ENCODE data around the gene CCDC152. TPM values are rescaled to one million over a fixed set of nuclear protein-coding genes. Genes with fewer than 3 reads are reported as not detected.
A peak's percentile ranks its signal among the peaks of the same experiment; 100 is the strongest.

CCDC152 gene, protein sequence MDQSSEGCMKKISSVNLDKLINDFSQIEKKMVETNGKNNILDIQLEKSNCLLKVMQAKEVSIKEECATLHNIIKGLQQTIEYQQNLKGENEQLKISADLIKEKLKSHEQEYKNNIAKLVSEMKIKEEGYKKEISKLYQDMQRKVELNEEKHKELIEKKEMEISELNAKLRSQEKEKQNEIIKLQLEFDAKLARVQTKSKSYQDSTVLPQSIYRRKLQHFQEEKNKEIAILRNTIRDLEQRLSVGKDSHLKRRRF
- polyA plus RNA-seq (0.24 to 0.71 TPM (median 0.33 TPM) in 3 replicates), polyA minus RNA-seq (0.13 to 0.51 TPM (median 0.43 TPM) in 3 replicates)
- not detected for polyA plus RNA-seq (2011; ENCODE audit: low read depth)
- polyA plus RNA-seq (2011; cell fraction: cytosol; rRNA removed), result 0.19 and 0.50 TPM in 2 replicates
- 0.21 and 0.43 TPM in 2 replicates for polyA plus RNA-seq (2011; cell fraction: nucleus; rRNA removed)
- 0.06 and 0.68 TPM in 2 replicates for polyA plus RNA-seq (2012; ENCODE audit: low replicate concordance)
- not detected for polyA minus RNA-seq (2011; cell fraction: cytosol; rRNA and poly(A)+ RNA removed)
- 0.23 TPM in 1 of 2 replicates, not detected in the other for polyA minus RNA-seq (2011; cell fraction: nucleus; rRNA and poly(A)+ RNA removed)

DNA sequence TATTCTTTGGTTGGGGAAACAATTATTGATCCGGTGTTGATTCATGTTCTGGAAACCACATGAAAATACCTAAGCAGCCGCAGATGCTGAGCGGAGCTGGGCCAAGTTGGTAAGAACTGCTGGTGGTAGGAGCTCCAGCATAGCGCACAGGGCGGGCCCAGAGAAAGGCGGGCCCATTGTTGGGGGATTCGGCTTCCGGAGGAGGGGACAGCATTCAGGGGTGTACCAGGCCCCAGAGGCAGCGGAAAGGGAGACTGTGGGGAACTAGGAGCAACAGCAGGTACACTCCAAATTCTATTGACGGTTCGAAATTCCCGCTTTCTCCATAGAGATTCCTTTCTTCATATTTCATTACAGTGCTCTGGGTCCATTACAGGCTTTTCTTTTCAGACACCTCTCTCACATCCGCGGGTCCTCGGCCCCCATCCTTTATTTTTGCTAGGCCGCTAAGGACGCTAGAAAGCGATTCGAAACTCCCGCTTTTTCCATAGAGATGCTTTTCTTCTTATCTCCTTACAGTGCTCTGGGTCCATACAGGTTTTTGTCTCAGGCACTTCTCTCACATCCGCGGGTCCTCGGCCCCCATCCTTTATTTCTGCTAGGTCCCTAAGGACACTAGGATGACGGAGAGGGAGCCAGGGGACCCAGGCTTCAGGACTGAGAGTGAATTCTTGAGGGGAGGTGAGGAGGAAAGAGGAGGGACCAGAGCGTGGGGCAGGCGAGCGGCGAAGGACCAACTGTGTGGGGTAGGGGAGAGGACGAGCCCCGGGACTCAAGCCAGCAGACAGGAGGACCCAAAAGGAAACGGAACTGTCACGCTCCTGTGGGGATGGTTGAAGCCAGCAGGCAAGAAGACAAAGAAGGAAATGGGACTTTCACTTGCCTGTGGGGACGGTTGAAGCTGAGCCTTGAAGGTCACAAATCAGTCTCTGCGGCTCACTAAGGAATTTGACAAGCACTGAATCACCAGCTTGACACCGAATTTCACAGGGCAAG, at the start of gene CCDC152:
Gene CCDC152, plus strand, starts transcription at position 213 of the 996 bp plus-strand sequence. CDS start 2,304 bp downstream, outside the sequence.
- dilution Hi-C loops (cut with MboI; ENCODE audit: extremely low pct_ligation_motif_present, low sequenced_read_pairs), result no loop called here
- Histone ChIP-seq H3K9me1 (ENCODE audit: control insufficient read depth, extremely low read depth, insufficient read depth, low read length) (no peaks in the 10 kb centered on the region), H2AFZ (ENCODE audit: control insufficient read depth, low read length) (peak within 1 kb of the TSS; percentile 43), H4K20me1 (ENCODE audit: control insufficient read depth, extremely low read depth, insufficient read depth, low read length) (no peaks in the 10 kb centered on the region), H3K9ac (ENCODE audit: control insufficient read depth, extremely low read depth, insufficient read depth, low read length) (no peak within 1 kb of the TSS), H3K4me2 (ENCODE audit: control insufficient read depth, extremely low read depth, insufficient read depth, low read depth, low read length) (peak within 1 kb of the TSS; percentile 17), H3K27me3 (ENCODE audit: control insufficient read depth, extremely low read depth, insufficient read depth, low read length) (no peaks in the 10 kb centered on the region), H3K36me3 (ENCODE audit: control insufficient read depth in 2 of 2, extremely low read depth in 1 of 2, insufficient read depth in 2 of 2, low read length in 2 of 2) (no peaks in the 10 kb centered on the region), H3K4me1 (ENCODE audit: control insufficient read depth, extremely low read depth, insufficient read depth, low read length) (no peaks in the 10 kb centered on the region), H3K27ac (ENCODE audit: control insufficient read depth, insufficient read depth, low read length) (no peak within 1 kb of the TSS), H3K9me3 (ENCODE audit: control insufficient read depth, low read depth, low read length) (no peaks in the 10 kb centered on the region), H3K79me2 (ENCODE audit: control insufficient read depth, insufficient read depth, low read length) (no peaks in the 10 kb centered on the region), H3K4me3 (ENCODE audit: control insufficient read depth in 2 of 3, extremely low read depth in 1 of 3, insufficient read depth in 2 of 3, low read depth in 1 of 3, low read length in 3 of 3) (peak within 1 kb of the TSS in 1 of 3 experiments; percentile 25)
- DNase-seq (ENCODE audit: low read depth, low spot score) (no peak), FAIRE-seq (peak; percentile 23)
- no peak for TF ChIP-seq EZH2 (IDR thresholded peaks at IDR 0.05; ENCODE audit: low read length)
- TF ChIP-seq, protein P1, sequence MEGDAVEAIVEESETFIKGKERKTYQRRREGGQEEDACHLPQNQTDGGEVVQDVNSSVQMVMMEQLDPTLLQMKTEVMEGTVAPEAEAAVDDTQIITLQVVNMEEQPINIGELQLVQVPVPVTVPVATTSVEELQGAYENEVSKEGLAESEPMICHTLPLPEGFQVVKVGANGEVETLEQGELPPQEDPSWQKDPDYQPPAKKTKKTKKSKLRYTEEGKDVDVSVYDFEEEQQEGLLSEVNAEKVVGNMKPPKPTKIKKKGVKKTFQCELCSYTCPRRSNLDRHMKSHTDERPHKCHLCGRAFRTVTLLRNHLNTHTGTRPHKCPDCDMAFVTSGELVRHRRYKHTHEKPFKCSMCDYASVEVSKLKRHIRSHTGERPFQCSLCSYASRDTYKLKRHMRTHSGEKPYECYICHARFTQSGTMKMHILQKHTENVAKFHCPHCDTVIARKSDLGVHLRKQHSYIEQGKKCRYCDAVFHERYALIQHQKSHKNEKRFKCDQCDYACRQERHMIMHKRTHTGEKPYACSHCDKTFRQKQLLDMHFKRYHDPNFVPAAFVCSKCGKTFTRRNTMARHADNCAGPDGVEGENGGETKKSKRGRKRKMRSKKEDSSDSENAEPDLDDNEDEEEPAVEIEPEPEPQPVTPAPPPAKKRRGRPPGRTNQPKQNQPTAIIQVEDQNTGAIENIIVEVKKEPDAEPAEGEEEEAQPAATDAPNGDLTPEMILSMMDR (optimal IDR thresholded peaks at IDR 0.05 in 1 of 3, IDR thresholded peaks at IDR 0.05 in 1 of 3, conservative IDR thresholded peaks at IDR 0.05 in 1 of 3; ENCODE audit: extremely low read depth in 1 of 3, insufficient read depth in 2 of 3, low read length in 3 of 3), result no peak

DNA sequence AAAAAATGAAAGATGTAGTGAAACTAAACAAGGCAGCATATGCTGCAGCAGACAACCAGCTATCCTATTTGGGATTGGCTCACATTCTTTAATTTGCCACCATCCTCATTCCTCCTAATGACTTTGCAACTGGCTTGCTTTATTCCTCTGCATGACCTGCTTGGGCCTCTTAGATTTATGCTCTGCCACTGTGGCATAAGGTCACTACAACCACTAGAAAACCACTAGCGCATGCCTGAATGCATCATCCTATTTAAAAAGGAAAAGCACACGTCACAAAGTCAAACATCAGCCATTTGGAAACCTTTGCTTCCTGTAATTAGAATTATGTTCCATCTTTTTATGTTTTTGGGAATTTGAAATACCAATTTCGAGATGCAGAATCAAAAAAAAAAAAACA, 40.8 kb upstream of the CCDC152 start:
- TF ChIP-seq, protein P1 (optimal IDR thresholded peaks at IDR 0.05 in 1 of 3, IDR thresholded peaks at IDR 0.05 in 1 of 3, conservative IDR thresholded peaks at IDR 0.05 in 1 of 3; ENCODE audit: extremely low read depth in 1 of 3, insufficient read depth in 2 of 3, low read length in 3 of 3), result no peak
- no peak for TF ChIP-seq EZH2 (IDR thresholded peaks at IDR 0.05; ENCODE audit: low read length)
- no peaks in the 10 kb centered on the region for H3K9me3 ChIP-seq (ENCODE audit: control insufficient read depth, low read depth, low read length)
- no peak overlapping the region for H3K27ac ChIP-seq (ENCODE audit: control insufficient read depth, insufficient read depth, low read length)
- H3K27me3 ChIP-seq (ENCODE audit: control insufficient read depth, extremely low read depth, insufficient read depth, low read length), result no peaks in the 10 kb centered on the region
- no peaks in the 10 kb centered on the region for H3K79me2 ChIP-seq (ENCODE audit: control insufficient read depth, insufficient read depth, low read length)
- no peak overlapping the region for H2AFZ ChIP-seq (ENCODE audit: control insufficient read depth, low read length)
- FAIRE-seq (no peak), DNase-seq (ENCODE audit: low read depth, low spot score) (no peak)
- dilution Hi-C loops (cut with MboI; ENCODE audit: extremely low pct_ligation_motif_present, low sequenced_read_pairs), result no loop called here
- no peaks in the 10 kb centered on the region for H3K4me1 ChIP-seq (ENCODE audit: control insufficient read depth, extremely low read depth, insufficient read depth, low read length)
- no peaks in the 10 kb centered on the region for H3K9me1 ChIP-seq (ENCODE audit: control insufficient read depth, extremely low read depth, insufficient read depth, low read length)
- no peak overlapping the region for H3K9ac ChIP-seq (ENCODE audit: control insufficient read depth, extremely low read depth, insufficient read depth, low read length)
- H3K4me3 ChIP-seq (ENCODE audit: control insufficient read depth in 2 of 3, extremely low read depth in 1 of 3, insufficient read depth in 2 of 3, low read depth in 1 of 3, low read length in 3 of 3), result no peak overlapping the region
- no peak overlapping the region for H3K4me2 ChIP-seq (ENCODE audit: control insufficient read depth, extremely low read depth, insufficient read depth, low read depth, low read length)
- H3K36me3 ChIP-seq (ENCODE audit: control insufficient read depth in 2 of 2, extremely low read depth in 1 of 2, insufficient read depth in 2 of 2, low read length in 2 of 2), result no peaks in the 10 kb centered on the region
- H4K20me1 ChIP-seq (ENCODE audit: control insufficient read depth, extremely low read depth, insufficient read depth, low read length), result no peaks in the 10 kb centered on the region
